PC-3 (cell line): ENCODE measurements around the gene PIP5K1C. TPM values are rescaled to one million over a fixed set of nuclear protein-coding genes. Genes with fewer than 3 reads are reported as not detected.
A peak's percentile ranks its signal among the peaks of the same experiment; 100 is the strongest.

ENCODE experiments used
- ATAC-seq: fragments of 200-7000 bp; cut with Tn5 transposase; 2 replicates; pipeline ENCODE4 v1.9.1; 2020; ENCODE audit warnings: mild to moderate bottlenecking, moderate library complexity
- BruUV-seq: library from RNA; stranded (reverse); fragments of 400-500 nt; replicated peaks from 2 replicates; lab custom pipeline; 2021; lab: Mats Ljungman, UMichigan
- CTCF ChIA-PET: fragments of 300-600 bp; sonication (Branson Sonifier 250); formaldehyde crosslinking; loops from one replicate; lab custom pipeline; 2022; ENCODE audit warnings: antibody characterized with exemption; lab: Charles Lee
- POLR2A ChIA-PET: fragments of 300-600 bp; sonication (Branson Sonifier 250); formaldehyde crosslinking; loops from one replicate; lab custom pipeline; 2022; ENCODE audit warnings: antibody characterized with exemption; ENCODE audit not compliant: unreplicated experiment; lab: Charles Lee
- DNase-seq: peaks from one replicate; pipeline ENCODE4 v3.0.0-alpha.2; 2015
- H2AFZ ChIP-seq: fragments of 300-600 bp; sonication (generic); 2 replicates; pipeline ENCODE4 v1.6.0; 2016; ENCODE audit warnings: antibody characterized with exemption, low read length
- H3F3A ChIP-seq: fragments of 300-600 bp; sonication (generic); one replicate; pipeline ENCODE4 v1.6.0; 2017; ENCODE audit warnings: antibody characterized with exemption, low read length, control low read depth, mild to moderate bottlenecking; ENCODE audit not compliant: unreplicated experiment
- H3K27ac ChIP-seq: fragments of 300-600 bp; sonication (generic); 2 replicates; pipeline ENCODE4 v1.5.1; 2016; ENCODE audit warnings: mild to moderate bottlenecking, low read length
- H3K27me3 ChIP-seq: fragments of 300-600 bp; sonication (generic); 2 replicates; pipeline ENCODE4 v1.6.1; 2016; ENCODE audit warnings: low read length, mixed read lengths
- H3K36me3 ChIP-seq: fragments of 300-600 bp; sonication (generic); 2 replicates; pipeline ENCODE4 v1.6.1; 2016; ENCODE audit warnings: low read depth, mixed run types, low read length, mixed read lengths
- H3K4me1 ChIP-seq: fragments of 300-600 bp; sonication (generic); 2 replicates; pipeline ENCODE4 v1.5.1; 2016; ENCODE audit warnings: low read length; ENCODE audit not compliant: insufficient read depth
- H3K4me2 ChIP-seq: fragments of 300-600 bp; sonication (generic); 2 replicates; pipeline ENCODE4 v1.6.0; 2016; ENCODE audit warnings: low read length
- H3K4me3 ChIP-seq: fragments of 300-600 bp; sonication (generic); 2 replicates; pipeline ENCODE4 v1.5.1; 2016; ENCODE audit warnings: mild to moderate bottlenecking, low read length, mixed read lengths
- H3K79me2 ChIP-seq: fragments of 300-600 bp; sonication (generic); 2 replicates; pipeline ENCODE4 v1.6.1; 2017; ENCODE audit warnings: low read length, mixed read lengths
- H3K9ac ChIP-seq: fragments of 300-600 bp; sonication (generic); 2 replicates; pipeline ENCODE4 v1.6.0; 2016; ENCODE audit warnings: mild to moderate bottlenecking, low read length
- H3K9me2 ChIP-seq: fragments of 300-600 bp; sonication (generic); replicated peaks from 2 replicates; pipeline ENCODE4 v1.6.1; 2016; ENCODE audit warnings: mixed run types, low read length, mixed read lengths
- H3K9me3 ChIP-seq: fragments of 300-600 bp; sonication (generic); 2 replicates; pipeline ENCODE4 v1.6.1; 2016; ENCODE audit warnings: low read length, mixed read lengths
- H4K20me1 ChIP-seq: fragments of 300-600 bp; sonication (generic); 2 replicates; pipeline ENCODE4 v1.6.1; 2016; ENCODE audit warnings: low read length, mixed read lengths
- EZH2 ChIP-seq: fragments of 300-600 bp; sonication (generic); IDR thresholded peaks from one replicate; pipeline ENCODE4 v1.6.1; 2017; ENCODE audit warnings: antibody characterized with exemption, mild to moderate bottlenecking, low read length; ENCODE audit not compliant: unreplicated experiment
- EZH2phosphoT487 ChIP-seq: fragments of 300-600 bp; sonication (generic); IDR thresholded peaks from 2 replicates; pipeline ENCODE4 v1.6.1; 2018; ENCODE audit warnings: mild to moderate bottlenecking, antibody characterized with exemption, low read length, borderline replicate concordance
- intact Hi-C: fragments of 100-400 bp; cut with micrococcal nuclease; formaldehyde crosslinking; loops from 2 replicates; pipeline ENCODE4 v1.9.0; 2023
- total RNA-seq: library from RNA; depleted of rRNA; stranded (reverse); fragments of >200 nt; gene quantifications from 2 replicates; pipeline ENCODE4 v1.2.3, GENCODE V29; 2014
- TF ChIP-seq, protein P1 (sequence below): fragments of 300-600 bp; sonication (generic); conservative IDR thresholded peaks from 2 replicates; pipeline ENCODE4 v1.5.1; 2017; ENCODE audit warnings: antibody characterized with exemption, low read depth, mild to moderate bottlenecking, low read length

Gene PIP5K1C
- total RNA-seq, 1 experiment from 2014 or later: 16.1 TPM

DNA sequence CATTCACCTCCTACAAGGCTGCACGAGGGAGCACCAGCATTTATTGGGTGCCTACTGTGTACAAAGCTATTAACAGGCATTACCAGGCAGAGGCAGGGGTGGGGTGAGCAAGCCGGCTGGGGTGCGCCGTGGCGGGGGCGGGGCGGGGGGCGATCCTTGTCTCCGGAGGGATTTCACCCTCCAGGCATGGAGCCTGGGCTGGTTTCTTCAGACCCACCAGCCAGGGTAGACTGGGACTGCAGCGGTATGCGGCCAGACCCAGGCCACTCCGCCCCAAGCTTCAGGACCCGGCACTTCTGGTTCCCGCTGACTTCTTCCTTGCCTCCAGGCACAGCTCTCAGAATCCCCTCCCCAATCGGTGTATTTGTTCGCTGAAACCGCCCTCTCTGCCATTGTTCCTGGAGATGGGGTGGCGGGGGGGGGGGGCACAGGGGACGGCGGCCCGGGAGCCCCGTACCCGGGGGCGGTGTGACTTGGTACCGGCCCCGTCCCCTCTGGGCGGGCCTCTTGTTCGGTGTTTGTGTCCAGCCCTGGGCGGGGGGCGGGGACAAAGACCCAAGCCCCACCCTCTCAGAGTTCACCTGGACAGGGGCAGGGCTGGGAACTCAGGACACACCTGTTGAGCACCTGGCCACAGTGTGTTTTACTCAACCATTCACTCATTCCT lies 22.3 kb upstream of the PIP5K1C start:
- H3K4me2 ChIP-seq: peak overlapping the region; percentile 79
- no TSS peak for BruUV-seq

DNA sequence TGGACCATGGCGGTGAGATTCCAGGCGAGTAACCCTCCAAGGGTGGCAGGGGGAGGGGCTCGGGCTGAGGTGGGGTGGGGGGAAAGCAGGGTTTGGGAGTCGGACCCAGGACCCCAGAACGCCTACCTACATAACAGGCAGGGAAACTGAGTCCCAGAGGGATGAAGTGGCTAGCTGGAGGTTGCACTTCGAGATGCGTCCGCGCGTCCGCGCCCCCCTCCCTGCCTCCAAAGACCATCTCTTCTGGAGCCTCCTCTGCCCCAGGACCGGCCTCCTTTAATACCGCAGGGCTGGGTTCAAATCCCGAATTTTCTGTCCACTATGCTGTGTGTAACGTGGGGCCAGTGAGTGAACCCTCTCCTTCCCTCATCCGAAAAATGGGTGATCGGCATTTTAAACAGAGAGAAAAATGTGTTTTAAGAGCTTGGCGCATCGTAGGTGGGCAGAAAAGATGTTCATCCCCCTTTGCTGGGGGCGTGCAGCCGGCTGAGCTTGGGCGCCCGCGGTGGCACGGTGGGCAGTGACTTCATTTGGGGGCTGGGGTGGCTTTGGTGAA lies 21.7 kb upstream of the PIP5K1C start:
- H3K4me1 ChIP-seq: no peaks in the 10 kb centered on the region; the same call in 1 of the 2 replicates
- peak overlapping the region; percentile 42; the same call in 1 of the 2 replicates for H2AFZ ChIP-seq
- no peaks in the 10 kb centered on the region for H3K27me3 ChIP-seq
- H3K4me3 ChIP-seq: peak overlapping the region; percentile 62
- no peaks in the 10 kb centered on the region for H3F3A ChIP-seq
- no peak overlapping the region for H3K9ac ChIP-seq
- ATAC-seq (no peak), DNase-seq (no peak)
- no peaks in the 10 kb centered on the region for H3K79me2 ChIP-seq
- H3K4me2 ChIP-seq: peak overlapping the region; percentile 79
- no TSS peak for BruUV-seq
- intact Hi-C loops: no loop called here
- no peaks in the 10 kb centered on the region for H3K9me3 ChIP-seq
- H3K9me2 ChIP-seq: no peaks in the 10 kb centered on the region
- H4K20me1 ChIP-seq: no peaks in the 10 kb centered on the region
- H3K27ac ChIP-seq: no peak overlapping the region
- ChIA-PET CTCF (no interaction called here), POLR2A (no interaction called here)
- no peaks in the 10 kb centered on the region for H3K36me3 ChIP-seq
- TF ChIP-seq, protein P1, sequence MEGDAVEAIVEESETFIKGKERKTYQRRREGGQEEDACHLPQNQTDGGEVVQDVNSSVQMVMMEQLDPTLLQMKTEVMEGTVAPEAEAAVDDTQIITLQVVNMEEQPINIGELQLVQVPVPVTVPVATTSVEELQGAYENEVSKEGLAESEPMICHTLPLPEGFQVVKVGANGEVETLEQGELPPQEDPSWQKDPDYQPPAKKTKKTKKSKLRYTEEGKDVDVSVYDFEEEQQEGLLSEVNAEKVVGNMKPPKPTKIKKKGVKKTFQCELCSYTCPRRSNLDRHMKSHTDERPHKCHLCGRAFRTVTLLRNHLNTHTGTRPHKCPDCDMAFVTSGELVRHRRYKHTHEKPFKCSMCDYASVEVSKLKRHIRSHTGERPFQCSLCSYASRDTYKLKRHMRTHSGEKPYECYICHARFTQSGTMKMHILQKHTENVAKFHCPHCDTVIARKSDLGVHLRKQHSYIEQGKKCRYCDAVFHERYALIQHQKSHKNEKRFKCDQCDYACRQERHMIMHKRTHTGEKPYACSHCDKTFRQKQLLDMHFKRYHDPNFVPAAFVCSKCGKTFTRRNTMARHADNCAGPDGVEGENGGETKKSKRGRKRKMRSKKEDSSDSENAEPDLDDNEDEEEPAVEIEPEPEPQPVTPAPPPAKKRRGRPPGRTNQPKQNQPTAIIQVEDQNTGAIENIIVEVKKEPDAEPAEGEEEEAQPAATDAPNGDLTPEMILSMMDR: no peak
- TF ChIP-seq EZH2: no peak
- TF ChIP-seq EZH2phosphoT487: no peak

More for the DNA sequence above, 22.3 kb upstream of the PIP5K1C start:
- Histone ChIP-seq H3K4me3 (peak overlapping the region; percentile 62), H2AFZ (peak overlapping the region; percentile 42; the same call in 1 of the 2 replicates), H3K36me3 (no peaks in the 10 kb centered on the region), H3F3A (no peaks in the 10 kb centered on the region), H3K9me3 (no peaks in the 10 kb centered on the region), H3K9ac (no peak overlapping the region), H3K27me3 (no peaks in the 10 kb centered on the region), H3K9me2 (no peaks in the 10 kb centered on the region), H3K4me1 (no peaks in the 10 kb centered on the region; the same call in 1 of the 2 replicates), H4K20me1 (no peaks in the 10 kb centered on the region), H3K79me2 (no peaks in the 10 kb centered on the region), H3K27ac (no peak overlapping the region)
- intact Hi-C loops: no loop called here
- ChIA-PET CTCF (no interaction called here), POLR2A (no interaction called here)
- TF ChIP-seq EZH2 (no peak), EZH2phosphoT487 (no peak)
- DNase-seq: peak; percentile 48
- peak; percentile 38 for ATAC-seq

DNA sequence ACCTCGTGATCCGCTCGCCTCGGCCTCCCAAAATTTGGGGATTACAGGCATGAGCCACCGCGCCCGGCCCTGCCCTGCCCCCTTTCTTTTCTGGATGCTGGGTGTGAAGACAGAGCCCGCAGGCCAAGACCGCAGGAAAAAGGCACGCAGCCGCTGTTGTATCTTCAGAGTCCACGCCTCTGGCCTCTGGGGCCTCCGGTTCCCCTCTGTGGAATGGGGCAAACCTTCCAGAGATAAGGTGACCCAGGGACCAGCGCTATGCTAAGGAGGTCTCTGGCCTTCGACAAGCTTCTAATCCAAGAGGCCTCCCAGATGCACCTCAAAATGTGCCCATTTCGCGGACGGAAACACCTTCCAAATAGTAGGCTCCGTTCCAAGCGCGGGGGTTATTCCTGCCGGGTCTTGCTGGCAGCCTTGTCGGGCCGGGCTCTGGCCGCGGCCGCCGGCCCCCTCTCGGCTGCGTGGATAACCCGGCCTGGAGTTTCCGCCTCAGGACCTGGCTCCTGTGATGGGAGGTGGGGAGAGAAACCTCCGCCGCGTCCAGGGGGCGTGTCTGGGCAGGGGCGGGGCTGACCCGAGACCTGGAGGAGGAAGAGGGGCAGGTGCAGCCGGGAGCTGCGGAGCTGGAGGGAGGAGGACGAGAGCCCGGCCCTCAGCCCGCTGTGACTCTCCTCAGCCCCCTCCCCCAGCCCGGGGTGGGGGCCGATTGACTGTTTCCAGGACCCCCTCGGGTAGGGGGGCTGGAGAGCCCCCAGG lies 21.0 kb upstream of the PIP5K1C start:
- ATAC-seq (peak; percentile 52), DNase-seq (peak; percentile 92)
- Histone ChIP-seq H3F3A (no peaks in the 10 kb centered on the region), H3K27me3 (no peaks in the 10 kb centered on the region), H3K9me3 (no peaks in the 10 kb centered on the region), H3K79me2 (no peaks in the 10 kb centered on the region), H3K4me1 (no peaks in the 10 kb centered on the region; the same call in 1 of the 2 replicates), H2AFZ (peak overlapping the region; percentile 42; the same call in 1 of the 2 replicates), H3K36me3 (no peaks in the 10 kb centered on the region), H4K20me1 (no peaks in the 10 kb centered on the region), H3K27ac (no peak overlapping the region), H3K4me2 (peak overlapping the region; percentile 79), H3K9me2 (no peaks in the 10 kb centered on the region), H3K4me3 (peak overlapping the region; percentile 62), H3K9ac (no peak overlapping the region)
- BruUV-seq: no TSS peak
- CTCF ChIA-PET: no interaction called here
- intact Hi-C loops: no loop called here
- TF ChIP-seq EZH2phosphoT487 (no peak), EZH2 (no peak)
- TF ChIP-seq, protein P1: no peak
- POLR2A ChIA-PET: no interaction called here
